Stimulated activated naive CD8-positive, alpha-beta T cell treated with anti-CD3 and anti-CD28 coated beads, Interleukin-15, amount 100 ng/mL, for 72 hours (primary cell): ENCODE data around the gene ANKRD29.
A peak's percentile ranks its signal among the peaks of the same experiment; 100 is the strongest.

Source experiments
- ATAC-seq: fragments of 150-1000 bp; cut with Tn5 transposase; 2 replicates; pipeline ENCODE4 v1.10.0; 2021; ENCODE audit warnings: mild to moderate bottlenecking, moderate library complexity
- DNase-seq, 2 donors: peaks; one replicate each; pipeline ENCODE4 v3.0.0; 2021 to 2022
- H3K27ac Mint-ChIP-seq, 2 donors: one replicate each; pipeline ENCODE4 v1.8.0; 2022; ENCODE audit warnings: mild to moderate bottlenecking in 2 of 2, mixed read lengths in 2 of 2, moderate library complexity in 2 of 2
- H3K27me3 Mint-ChIP-seq: one replicate; pipeline ENCODE4 v1.8.0; 2022; ENCODE audit warnings: mixed read lengths
- H3K4me1 Mint-ChIP-seq: one replicate; pipeline ENCODE4 v1.8.0; 2022; ENCODE audit warnings: mild to moderate bottlenecking, mixed read lengths
- H3K4me3 Mint-ChIP-seq, 2 donors: one replicate each; pipeline ENCODE4 v1.8.0; 2022; ENCODE audit warnings: mild to moderate bottlenecking in 2 of 2, mixed read lengths in 2 of 2, moderate library complexity in 1 of 2
- H3K9me3 Mint-ChIP-seq, 2 donors: one replicate each; pipeline ENCODE4 v1.8.0; 2022; ENCODE audit warnings: mixed read lengths in 2 of 2

Gene ANKRD29

DNA sequence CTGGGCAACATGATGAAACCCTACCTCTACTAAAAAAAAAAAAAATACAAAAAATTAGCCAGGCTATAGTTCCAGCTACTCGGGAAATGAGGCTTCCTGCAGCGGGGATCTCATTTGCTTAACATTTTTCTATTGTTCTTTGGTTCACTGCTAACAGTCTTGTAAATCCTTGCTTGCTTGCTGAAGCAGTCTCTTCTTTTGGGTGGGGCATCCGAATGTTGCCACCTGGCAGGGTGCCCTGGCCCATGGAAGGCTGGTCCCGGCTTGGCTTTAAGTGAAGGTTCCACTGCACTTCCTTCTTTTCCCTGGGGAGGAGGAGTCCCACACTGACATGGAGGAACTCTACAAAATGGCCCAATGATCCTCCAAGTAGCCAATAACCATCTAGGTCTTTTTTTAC is 6.0 kb upstream of the ANKRD29 start:
- Mint-ChIP-seq H3K4me1 (peaks cover 5% of the 10 kb centered on the region), H3K27ac (no peak overlapping the region), H3K9me3 (no peaks in the 10 kb centered on the region), H3K4me3 (no peak overlapping the region), H3K27me3 (no peaks in the 10 kb centered on the region)
- ATAC-seq (no peak), DNase-seq (no peak)

DNA sequence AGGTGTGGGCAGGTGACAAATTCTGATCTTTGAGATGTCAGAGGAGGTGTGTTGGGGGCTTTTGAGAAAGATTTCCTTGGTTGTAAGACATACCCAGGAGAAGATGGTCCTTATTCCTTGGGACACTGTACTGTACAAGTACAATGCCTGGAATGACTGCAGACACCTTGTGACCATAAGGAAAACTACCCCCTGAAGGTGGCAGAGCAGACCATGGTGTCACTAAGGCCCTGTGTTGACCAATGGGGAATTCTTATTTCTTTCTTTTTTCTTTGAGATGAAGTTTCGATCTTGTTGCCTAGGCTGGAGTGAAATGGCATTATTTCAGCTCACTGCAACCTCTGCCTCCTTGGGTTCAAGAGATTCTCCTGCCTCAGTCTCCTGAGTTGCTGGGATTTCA is 4.4 kb upstream of the ANKRD29 start:
- Mint-ChIP-seq H3K4me1 (peaks cover 12% of the 10 kb centered on the region), H3K4me3 (no peak overlapping the region), H3K27ac (no peak overlapping the region), H3K9me3 (no peaks in the 10 kb centered on the region), H3K27me3 (peaks cover 15% of the 10 kb centered on the region)
- DNase-seq (no peak), ATAC-seq (no peak)

DNA sequence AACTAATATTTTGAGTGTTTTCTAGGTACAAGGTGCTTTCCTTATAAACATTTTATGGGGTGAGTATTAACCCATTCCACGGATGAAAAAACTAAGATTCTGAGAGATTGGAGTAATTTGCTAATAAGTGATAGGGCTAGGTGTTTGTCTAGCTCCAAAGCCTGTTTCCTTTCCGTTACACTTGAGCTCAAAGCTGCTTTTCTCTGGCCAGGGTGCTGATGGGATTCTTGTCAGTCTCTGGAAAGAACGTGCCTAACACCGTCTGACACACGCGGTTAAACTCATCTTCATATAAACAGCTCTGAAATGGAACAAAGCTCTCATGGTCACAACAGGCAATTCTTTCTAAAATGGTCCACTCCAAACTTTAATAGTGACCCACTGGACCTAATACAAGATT is 2.0 kb upstream of the ANKRD29 start:
- Mint-ChIP-seq H3K4me3 (no peak overlapping the region), H3K9me3 (no peaks in the 10 kb centered on the region), H3K27ac (no peak overlapping the region), H3K4me1 (peaks cover 19% of the 10 kb centered on the region), H3K27me3 (peaks cover 36% of the 10 kb centered on the region)
- DNase-seq (no peak), ATAC-seq (no peak)

DNA sequence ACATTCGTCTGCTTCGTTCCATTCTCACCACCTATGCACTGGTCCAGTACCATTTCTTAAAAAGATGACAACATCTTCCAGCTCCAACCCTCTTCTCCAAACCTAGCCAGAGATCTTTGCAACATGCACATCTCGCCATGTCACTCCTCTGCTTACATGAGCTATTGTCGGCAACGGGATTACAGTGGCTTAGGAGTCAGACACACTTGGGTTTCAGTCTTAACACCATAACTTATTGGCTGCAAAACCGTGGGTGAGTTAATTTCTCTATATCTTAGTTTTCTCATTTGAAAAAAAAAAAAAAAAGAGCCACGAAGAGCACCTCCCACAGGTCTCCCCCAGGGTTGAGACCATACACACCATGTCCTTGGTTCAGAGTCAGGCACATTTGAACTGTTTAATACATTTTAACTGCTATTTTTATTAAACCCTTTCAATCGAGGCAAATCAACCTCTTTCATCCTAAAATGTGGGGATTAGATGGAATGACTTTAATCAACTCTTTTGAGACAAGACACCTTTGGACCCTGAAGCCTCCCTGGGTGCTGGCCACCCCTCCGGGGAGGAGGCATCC is 889 bp downstream of the ANKRD29 start:
- ATAC-seq (peak; percentile 15), DNase-seq (no peak)
- H3K27me3 Mint-ChIP-seq, result peaks cover 44% of the 10 kb centered on the region
- peak overlapping the region; percentile 67 to 77 for H3K4me3 Mint-ChIP-seq
- H3K4me1 Mint-ChIP-seq, result peaks cover 19% of the 10 kb centered on the region
- peak overlapping the region in 1 of 2 donors; percentile 9 for H3K27ac Mint-ChIP-seq
- H3K9me3 Mint-ChIP-seq, result no peaks in the 10 kb centered on the region

DNA sequence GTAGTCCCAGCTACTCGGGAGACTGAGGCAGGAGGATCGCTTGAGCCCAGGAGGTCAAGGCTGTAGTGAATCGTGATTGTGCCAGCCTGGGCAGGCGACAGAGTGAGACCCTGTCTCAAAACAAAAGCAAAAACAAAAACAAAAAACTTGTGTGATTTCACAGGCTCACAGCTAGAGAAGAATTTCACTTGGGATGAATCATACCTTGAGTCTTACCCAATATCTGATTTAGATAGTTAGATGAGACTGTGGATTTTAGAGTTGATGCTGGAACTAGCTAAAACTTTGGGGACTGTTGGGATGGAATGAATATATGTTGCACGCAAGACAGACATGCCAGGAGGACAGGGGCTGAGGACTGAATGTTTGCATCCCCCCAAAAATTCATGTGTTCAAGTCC is 4.4 kb downstream of the ANKRD29 start:
- H3K4me1 Mint-ChIP-seq, result peaks cover 16% of the 10 kb centered on the region
- ATAC-seq (no peak), DNase-seq (no peak)
- peaks cover 40% of the 10 kb centered on the region for H3K27me3 Mint-ChIP-seq
- H3K9me3 Mint-ChIP-seq, result no peaks in the 10 kb centered on the region
- H3K4me3 Mint-ChIP-seq, result no peak overlapping the region
- no peak overlapping the region for H3K27ac Mint-ChIP-seq

DNA sequence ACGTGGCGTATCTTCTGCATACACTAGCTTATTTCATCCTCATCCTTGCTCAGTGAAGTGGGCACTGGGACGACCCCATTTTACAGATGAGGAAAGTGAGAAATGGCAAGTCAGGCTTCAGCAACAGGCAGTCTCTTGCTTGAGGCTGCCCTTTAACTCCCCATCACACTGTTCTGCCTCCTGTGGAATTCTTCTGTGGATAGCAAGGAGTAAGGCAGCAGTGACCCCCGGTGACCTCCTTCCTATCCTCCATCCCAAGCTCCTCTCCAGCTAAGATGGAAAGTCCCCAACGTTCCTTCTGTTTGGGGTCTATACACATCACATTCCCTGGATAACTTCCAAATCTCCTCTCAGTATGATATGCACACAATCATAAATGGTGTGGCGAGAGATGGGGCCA is 10.5 kb downstream of the ANKRD29 start:
- H3K4me3 Mint-ChIP-seq, result no peak overlapping the region
- no peak for ATAC-seq
- peaks cover 7% of the 10 kb centered on the region for H3K27me3 Mint-ChIP-seq
- H3K4me1 Mint-ChIP-seq, result no peaks in the 10 kb centered on the region
- no peak for DNase-seq
- no peaks in the 10 kb centered on the region for H3K9me3 Mint-ChIP-seq
- no peak overlapping the region for H3K27ac Mint-ChIP-seq

DNA sequence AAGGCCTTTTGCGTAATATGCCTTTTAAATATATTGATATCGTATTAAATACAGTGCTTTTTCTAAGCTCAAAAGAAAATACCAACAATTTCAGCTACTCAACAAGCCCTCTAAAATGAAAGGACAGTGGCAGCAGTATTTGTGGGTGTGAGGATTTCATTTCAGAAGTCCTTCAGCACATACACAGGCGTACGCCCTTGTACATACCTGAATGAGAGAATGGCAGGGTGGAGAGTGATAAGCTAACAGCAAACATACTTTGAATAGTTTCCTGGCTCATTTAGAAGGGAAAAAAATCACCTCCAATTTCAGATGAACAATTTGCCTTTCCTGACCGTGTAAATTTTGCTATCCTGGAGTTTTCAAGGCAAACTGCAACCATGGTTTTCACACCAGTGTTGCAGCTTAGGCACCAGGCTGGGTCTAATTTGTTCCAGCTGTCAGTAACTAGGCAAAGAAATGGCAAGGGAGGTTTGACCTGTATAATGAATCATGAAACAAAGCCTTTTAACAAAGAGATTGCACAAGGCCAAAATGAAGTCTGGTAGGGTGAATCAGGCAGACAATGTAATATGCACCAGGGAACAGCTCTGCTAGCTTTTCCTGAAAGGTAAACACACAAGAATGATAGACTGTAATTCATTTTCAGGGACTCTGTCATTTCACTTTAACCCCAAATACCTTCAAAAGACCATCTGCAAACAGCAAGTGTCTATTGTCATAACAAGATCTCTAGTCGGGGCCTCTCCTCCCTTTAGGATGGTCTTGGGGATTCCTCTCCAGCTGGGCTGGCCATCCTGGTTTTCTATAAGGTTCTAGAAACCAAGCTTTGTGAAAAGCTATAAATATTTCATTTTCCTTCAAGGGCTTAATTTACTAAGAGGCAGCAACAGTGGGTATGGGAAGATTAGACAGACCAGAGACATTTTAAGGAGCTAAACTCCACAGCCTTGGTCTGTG is 11.5 kb downstream of the ANKRD29 start:
- Mint-ChIP-seq H3K27ac (no peak overlapping the region), H3K27me3 (peaks cover 7% of the 10 kb centered on the region), H3K4me3 (no peak overlapping the region), H3K9me3 (no peaks in the 10 kb centered on the region), H3K4me1 (no peaks in the 10 kb centered on the region)
- DNase-seq (no peak), ATAC-seq (no peak)

DNA sequence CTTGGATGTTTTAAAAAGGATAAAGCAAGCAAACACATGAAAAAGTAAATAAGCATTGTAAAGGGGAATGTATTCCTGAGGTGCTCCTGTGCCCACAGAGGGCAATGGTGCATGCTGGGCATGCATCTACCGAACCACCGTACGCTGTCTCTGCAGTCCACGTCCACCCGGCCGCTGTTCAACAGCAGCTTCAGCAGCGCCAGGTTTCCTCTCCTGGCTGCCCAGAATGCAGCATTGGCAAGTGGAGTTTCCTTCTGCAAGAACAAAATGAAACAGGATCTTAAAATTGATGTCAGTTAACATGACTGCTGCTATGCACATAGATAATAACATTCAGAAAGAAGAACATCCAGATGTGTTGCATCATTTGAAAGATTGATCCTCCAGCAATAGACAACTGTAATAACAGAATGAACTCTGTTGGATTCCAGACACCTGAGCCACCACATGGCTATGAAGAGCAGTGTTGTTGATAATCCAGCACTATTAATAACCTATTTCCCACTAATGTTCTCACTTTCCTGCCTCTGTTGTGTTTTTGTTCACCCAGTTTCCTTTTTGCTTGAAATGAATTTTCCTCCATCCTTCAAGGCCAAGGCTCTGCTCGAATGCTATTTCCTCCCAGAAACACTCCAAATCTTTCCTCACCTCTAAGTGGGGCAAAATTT is 13.6 kb downstream of the ANKRD29 start:
- Mint-ChIP-seq H3K4me1 (no peaks in the 10 kb centered on the region), H3K9me3 (no peaks in the 10 kb centered on the region), H3K4me3 (no peak overlapping the region), H3K27ac (no peak overlapping the region), H3K27me3 (peaks cover 7% of the 10 kb centered on the region)
- DNase-seq (no peak), ATAC-seq (no peak)

DNA sequence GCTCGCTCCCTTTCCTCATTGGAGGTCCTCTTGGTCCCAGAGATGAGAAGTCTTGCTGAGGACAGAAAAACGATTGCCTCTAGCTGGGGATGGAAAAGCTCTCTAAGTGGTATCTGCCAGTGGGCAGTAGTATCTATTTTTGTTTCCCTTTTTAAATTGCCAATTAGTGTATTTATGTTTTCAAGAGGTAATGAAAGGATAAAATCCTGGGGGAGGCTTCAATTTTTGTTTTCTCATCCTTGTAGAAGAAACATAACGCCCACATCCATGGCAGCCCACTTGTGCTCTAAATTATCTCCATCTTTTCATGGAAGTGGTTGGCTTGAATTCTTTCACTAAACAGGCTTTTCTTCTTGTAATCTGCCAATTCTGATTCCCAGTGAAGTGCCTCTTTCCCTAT is 14.3 kb downstream of the ANKRD29 start:
- no peak for ATAC-seq

DNA sequence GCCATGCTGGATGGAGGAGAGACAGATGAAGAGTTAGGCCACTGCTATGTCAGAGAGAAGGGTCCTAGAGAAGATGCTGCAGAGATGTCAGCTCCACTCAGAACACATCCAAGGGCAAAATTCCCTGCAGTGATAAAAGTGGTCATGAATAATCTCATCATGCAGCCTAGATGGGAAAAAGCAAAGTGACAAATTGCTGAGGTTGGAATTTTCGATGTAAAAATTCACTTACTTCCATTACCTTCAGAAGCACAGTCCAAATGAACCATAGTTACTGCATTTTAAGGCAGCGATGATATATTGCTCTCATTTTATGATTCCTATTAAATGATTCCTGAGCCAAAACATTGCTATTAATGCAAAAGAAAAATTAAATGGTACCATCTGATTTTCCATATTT is 16.4 kb downstream of the ANKRD29 start:
- ATAC-seq (no peak), DNase-seq (no peak)
- H3K9me3 Mint-ChIP-seq, result no peaks in the 10 kb centered on the region
- H3K27ac Mint-ChIP-seq, result no peak overlapping the region
- no peak overlapping the region for H3K4me3 Mint-ChIP-seq
- no peaks in the 10 kb centered on the region for H3K4me1 Mint-ChIP-seq
- H3K27me3 Mint-ChIP-seq, result peaks cover 7% of the 10 kb centered on the region

More for the DNA sequence above, 14.3 kb downstream of the ANKRD29 start:
- H3K9me3 Mint-ChIP-seq, result no peaks in the 10 kb centered on the region
- H3K27me3 Mint-ChIP-seq, result peaks cover 7% of the 10 kb centered on the region
- no peak overlapping the region for H3K4me3 Mint-ChIP-seq
- DNase-seq, result no peak
- H3K4me1 Mint-ChIP-seq, result no peaks in the 10 kb centered on the region
- H3K27ac Mint-ChIP-seq, result no peak overlapping the region

DNA sequence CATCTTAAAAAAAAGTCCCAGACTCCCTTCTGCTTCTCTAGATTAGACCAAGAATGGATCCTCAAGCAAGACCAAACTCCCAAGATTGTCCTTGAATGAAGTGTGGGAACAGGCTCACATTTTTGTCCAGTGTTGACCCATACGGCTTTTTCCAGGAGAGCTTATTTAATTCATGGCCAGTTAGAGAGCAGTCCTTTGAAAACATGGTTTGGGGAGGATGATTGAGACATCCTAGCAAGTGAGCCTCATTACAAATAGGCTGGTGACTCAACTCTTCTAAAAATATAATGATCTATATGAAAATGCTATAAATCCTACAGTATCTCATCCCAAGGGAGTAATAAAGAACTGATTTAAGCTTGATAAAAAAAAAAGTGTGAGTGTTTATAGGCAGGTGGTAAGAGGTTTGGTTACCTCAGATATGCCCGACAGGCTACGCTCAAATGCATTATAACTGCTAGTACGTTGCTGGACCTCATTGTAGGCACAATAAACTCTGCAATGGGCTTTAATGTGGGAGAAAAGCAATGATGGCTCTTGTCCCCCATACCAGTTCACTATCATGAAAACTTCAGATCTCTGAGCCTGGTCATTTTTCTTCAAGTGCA is 17.0 kb downstream of the ANKRD29 start:
- Mint-ChIP-seq H3K27ac (no peak overlapping the region), H3K4me3 (no peak overlapping the region)
- ATAC-seq, result no peak

DNA sequence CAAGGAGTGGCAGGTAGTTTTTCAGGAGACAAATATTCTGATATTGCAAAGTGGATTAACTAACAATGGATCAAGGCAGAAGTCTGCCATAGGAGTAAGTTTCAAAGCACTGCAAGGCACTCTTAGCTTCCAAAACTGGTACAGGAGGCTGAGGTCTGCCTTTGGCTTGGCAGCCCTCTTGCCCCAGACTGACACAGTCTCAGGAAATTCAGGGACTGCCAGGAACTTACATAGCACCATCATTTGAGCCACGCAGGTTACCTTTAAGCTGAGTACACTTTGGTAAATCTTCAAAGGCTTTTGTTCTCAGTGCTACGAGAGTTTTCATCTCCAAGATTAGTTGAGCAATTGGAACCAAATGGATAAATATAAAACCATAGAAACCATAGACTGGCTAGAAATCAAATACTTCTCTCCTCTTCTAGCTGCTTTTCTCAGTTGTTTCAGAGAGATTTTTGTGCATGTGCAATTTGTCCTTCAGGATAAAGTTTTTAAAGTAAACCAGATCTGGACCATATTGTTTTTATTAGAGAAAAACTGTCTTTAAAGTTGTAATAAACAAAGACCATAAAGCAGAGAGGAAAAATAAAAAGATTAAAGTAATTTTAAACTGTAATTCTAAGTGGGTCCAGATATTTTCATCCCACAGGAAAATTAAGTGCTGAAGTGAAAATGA is 18.8 kb downstream of the ANKRD29 start:
- DNase-seq (no peak), ATAC-seq (no peak)
- H3K4me3 Mint-ChIP-seq, result no peak overlapping the region
- no peaks in the 10 kb centered on the region for H3K4me1 Mint-ChIP-seq
- peaks cover 8% of the 10 kb centered on the region for H3K27me3 Mint-ChIP-seq
- no peak overlapping the region for H3K27ac Mint-ChIP-seq
- no peaks in the 10 kb centered on the region for H3K9me3 Mint-ChIP-seq

More for the DNA sequence above, 17.0 kb downstream of the ANKRD29 start:
- no peaks in the 10 kb centered on the region for H3K4me1 Mint-ChIP-seq
- no peaks in the 10 kb centered on the region for H3K9me3 Mint-ChIP-seq
- peaks cover 7% of the 10 kb centered on the region for H3K27me3 Mint-ChIP-seq
- no peak for DNase-seq

DNA sequence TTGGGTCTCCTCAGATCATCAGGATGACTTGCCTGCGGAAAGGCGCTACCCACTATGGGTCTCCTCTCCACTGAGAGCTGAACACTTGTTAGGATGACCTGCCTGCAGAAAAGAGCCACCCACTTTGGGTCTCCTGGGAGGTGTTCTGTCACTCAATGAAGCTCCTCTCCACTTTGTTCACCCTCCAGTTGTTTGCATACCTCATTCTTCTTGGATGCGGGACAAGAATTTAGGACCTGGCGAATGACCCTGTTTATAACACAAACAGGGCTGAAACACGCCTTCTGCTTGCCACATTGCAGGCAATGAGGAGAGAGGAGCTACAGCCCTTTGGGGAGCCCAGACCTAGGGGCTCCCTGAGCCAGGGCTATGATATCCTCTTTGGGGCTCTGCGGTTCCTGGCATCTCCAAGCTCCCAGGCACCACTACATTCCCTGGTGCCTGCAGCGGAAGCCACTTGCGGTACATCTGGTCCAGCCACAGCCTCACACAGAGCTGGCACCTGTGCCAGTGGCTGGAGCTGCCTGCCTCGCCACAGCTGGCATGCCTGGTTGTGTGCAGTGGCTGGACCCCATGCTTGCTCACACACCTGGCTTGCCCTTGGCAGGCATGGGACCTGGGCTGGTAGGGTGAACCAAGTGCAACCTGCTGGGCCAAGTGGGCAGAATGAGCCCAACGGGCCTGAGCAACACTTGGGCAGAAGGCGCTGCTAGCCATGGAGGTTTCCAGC is 20.6 kb downstream of the ANKRD29 start:
- Mint-ChIP-seq H3K27ac (no peak overlapping the region), H3K4me3 (no peak overlapping the region), H3K27me3 (peaks cover 7% of the 10 kb centered on the region), H3K4me1 (no peaks in the 10 kb centered on the region), H3K9me3 (no peaks in the 10 kb centered on the region)
- ATAC-seq, result no peak
- DNase-seq, result no peak

DNA sequence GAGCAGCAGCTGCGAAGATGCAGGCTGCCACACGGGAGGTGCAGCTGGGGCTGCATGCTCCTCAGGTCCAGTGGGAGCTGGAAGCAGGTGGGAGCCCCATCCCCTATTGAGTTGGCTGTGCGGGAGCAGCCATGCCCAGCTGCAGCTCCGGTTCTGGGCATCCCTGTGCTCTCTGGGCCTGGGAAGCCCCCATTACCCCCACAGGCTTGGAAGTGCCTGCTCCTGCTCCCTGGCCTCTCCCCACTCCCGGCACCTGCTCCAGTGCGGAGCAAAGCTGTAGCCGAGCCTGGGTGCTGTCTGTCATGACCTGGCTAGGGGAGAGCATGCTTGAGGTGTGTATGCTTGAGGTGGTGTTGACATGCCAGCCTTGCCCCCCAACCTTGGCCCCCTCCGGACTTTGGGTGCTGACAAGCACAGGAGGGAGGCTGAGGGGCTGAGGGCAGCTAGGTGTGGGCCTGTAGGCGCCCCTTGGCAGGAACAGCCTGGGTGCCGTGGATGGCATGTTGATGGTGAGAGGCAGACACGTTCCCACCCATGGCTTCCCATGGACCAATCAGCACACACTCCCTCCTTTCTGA is 21.5 kb downstream of the ANKRD29 start:
- Mint-ChIP-seq H3K4me3 (no peak overlapping the region), H3K27me3 (peaks cover 7% of the 10 kb centered on the region), H3K9me3 (no peaks in the 10 kb centered on the region), H3K27ac (no peak overlapping the region), H3K4me1 (no peaks in the 10 kb centered on the region)
- ATAC-seq (no peak), DNase-seq (no peak)
